HG03565 (cell line): ENCODE measurements around the gene ADAMTS19.
"Not testable (repeated sequence)": the region's sequence is repeated elsewhere in the genome, so short reads cannot be mapped to it uniquely, and the experiment has no call there.

ENCODE experiments used
- ATAC-seq: cut with Tn5 transposase; IDR thresholded peaks from one replicate; pipeline ENCODE4 v1.9.1; 2021; ENCODE audit warnings: mild to moderate bottlenecking, moderate library complexity; ENCODE audit not compliant: unreplicated experiment

ADAMTS19 gene

GRCh38 chr5:129584496-129584895 is 124.4 kb downstream of the ADAMTS19 start:
- ATAC-seq, result not testable (repeated sequence)

GRCh38 chr5:129591508-129592160 is 131.5 kb downstream of the ADAMTS19 start:
- no peak for ATAC-seq

GRCh38 chr5:129593525-129593924 is 133.4 kb downstream of the ADAMTS19 start:
- peak; percentile 33 for ATAC-seq

- no peak for ATAC-seq
These were observed 141.5 kb downstream of the ADAMTS19 start for GRCh38 chr5:129601576-129601975.

GRCh38 chr5:129608350-129608749 is 148.3 kb downstream of the ADAMTS19 start:
- ATAC-seq, result no peak

GRCh38 chr5:129609710-129610109 is 149.6 kb downstream of the ADAMTS19 start:
- peak; percentile 67 for ATAC-seq

GRCh38 chr5:129616517-129616916 is 156.4 kb downstream of the ADAMTS19 start:
- no peak for ATAC-seq

- no peak for ATAC-seq
These were observed 157.1 kb downstream of the ADAMTS19 start for GRCh38 chr5:129617206-129617605.

- no peak for ATAC-seq
These were observed 159.7 kb downstream of the ADAMTS19 start for GRCh38 chr5:129619782-129620181.

GRCh38 chr5:129622531-129622930 is 162.4 kb downstream of the ADAMTS19 start:
- no peak for ATAC-seq

GRCh38 chr5:129629575-129629974 is 169.5 kb downstream of the ADAMTS19 start:
- no peak for ATAC-seq

- ATAC-seq, result no peak
These were observed 170.0 kb downstream of the ADAMTS19 start for GRCh38 chr5:129630101-129630500.

GRCh38 chr5:129631961-129632360 is 171.9 kb downstream of the ADAMTS19 start:
- ATAC-seq, result no peak

- ATAC-seq, result not testable (repeated sequence)
These were observed 177.4 kb downstream of the ADAMTS19 start for GRCh38 chr5:129637501-129637900.

GRCh38 chr5:129639331-129639730 is 179.2 kb downstream of the ADAMTS19 start:
- no peak for ATAC-seq

- no peak for ATAC-seq
These were observed 192.4 kb downstream of the ADAMTS19 start for GRCh38 chr5:129652349-129653056.

- ATAC-seq, result no peak
These were observed 192.9 kb downstream of the ADAMTS19 start for GRCh38 chr5:129653057-129653375.

- ATAC-seq, result no peak
These were observed 193.3 kb downstream of the ADAMTS19 start for GRCh38 chr5:129653442-129653841.

- ATAC-seq, result no peak
These were observed 196.9 kb downstream of the ADAMTS19 start for GRCh38 chr5:129656952-129657351.

- no peak for ATAC-seq
These were observed 198.7 kb downstream of the ADAMTS19 start for GRCh38 chr5:129658801-129659200.

GRCh38 chr5:129661366-129662035 is 201.4 kb downstream of the ADAMTS19 start:
- no peak for ATAC-seq

- ATAC-seq, result peak; percentile 52
These were observed 204.3 kb downstream of the ADAMTS19 start for GRCh38 chr5:129664336-129664937.
